Left lung (tissue), 10 donors: ENCODE data around the gene CES2. TPM values are rescaled to one million over a fixed set of nuclear protein-coding genes. Genes with fewer than 3 reads are reported as not detected.
A peak's percentile ranks its signal among the peaks of the same experiment; 100 is the strongest.
"Not testable (repeated sequence)": the region's sequence is repeated elsewhere in the genome, so short reads cannot be mapped to it uniquely, and the experiment has no call there.

Experiments used
- ATAC-seq: fragments of 200-7000 bp; cut with Tn5 transposase; one replicate; pipeline ENCODE4 v1.9.1; 2020; ENCODE audit warnings: moderate library complexity
- DNase-seq, 4 donors: peaks; one replicate each; pipeline ENCODE4 v3.0.0-alpha.2; 2013 to 2020
- H3K27ac ChIP-seq, 2 donors: fragments of 200-600 bp; sonication (generic) in 1 of 2; one replicate each; pipeline versions ENCODE4 v1.5.0 to v1.8.0; 2020 to 2021
- H3K27me3 ChIP-seq, 2 donors: fragments of 200-600 bp; sonication (generic) in 1 of 2; one replicate each; pipeline versions ENCODE4 v1.5.0 to v1.8.0; 2020 to 2021
- H3K36me3 ChIP-seq, 2 donors: fragments of 200-600 bp; sonication (generic) in 1 of 2; one replicate each; pipeline versions ENCODE4 v1.5.0 to v1.8.0; 2020 to 2021
- H3K4me1 ChIP-seq, 2 donors: fragments of 200-600 bp; one replicate each; pipeline ENCODE4 v1.8.0; 2021
- H3K4me3 ChIP-seq, 2 donors: fragments of 200-600 bp; sonication (generic) in 1 of 2; one replicate each; pipeline versions ENCODE4 v1.5.0 to v1.8.0; 2020 to 2021; ENCODE audit warnings: mild to moderate bottlenecking in 1 of 2
- H3K9me3 ChIP-seq, 2 donors: fragments of 200-600 bp; sonication (generic) in 1 of 2; one replicate each; pipeline versions ENCODE4 v1.5.0 to v1.8.0; 2020 to 2021
- CTCF ChIP-seq, 2 donors: fragments of 200-600 bp; sonication (generic) in 1 of 2; IDR thresholded peaks; one replicate each; pipeline versions ENCODE4 v1.5.0 to v1.8.0; 2021; ENCODE audit warnings: antibody characterized with exemption in 2 of 2
- intact Hi-C, 2 donors: fragments of 100-400 bp; cut with DNase I; formaldehyde crosslinking; loops; one replicate each; pipeline versions ENCODE4 v1.11.2 to v1.14.2; 2022
- polyA plus RNA-seq, 6 donors: library from polyadenylated mRNA; unstranded; fragments of 120-200 nt; gene quantifications; one replicate each; pipeline ENCODE4 v1.2.1, GENCODE V29; 2013; ENCODE audit not compliant: insufficient read length in 6 of 6
- total RNA-seq, 2 donors: library from RNA; stranded (reverse); fragmentation: NEBNext Ultra II Directional; extraction: Animal tissue kit (Norgen Biotek cat#: 25700); gene quantifications; one replicate each; pipeline ENCODE4 v1.2.1, GENCODE V29; 2021
- donor health status: DM: no; HTN: yes; CAD: no.
- donor health status: DM: no; HTN: no; CAD: no.

CES2 gene
- total and polyA plus RNA-seq, 8 donors = 31.7 to 41.8 (median 35.7) TPM

DNA sequence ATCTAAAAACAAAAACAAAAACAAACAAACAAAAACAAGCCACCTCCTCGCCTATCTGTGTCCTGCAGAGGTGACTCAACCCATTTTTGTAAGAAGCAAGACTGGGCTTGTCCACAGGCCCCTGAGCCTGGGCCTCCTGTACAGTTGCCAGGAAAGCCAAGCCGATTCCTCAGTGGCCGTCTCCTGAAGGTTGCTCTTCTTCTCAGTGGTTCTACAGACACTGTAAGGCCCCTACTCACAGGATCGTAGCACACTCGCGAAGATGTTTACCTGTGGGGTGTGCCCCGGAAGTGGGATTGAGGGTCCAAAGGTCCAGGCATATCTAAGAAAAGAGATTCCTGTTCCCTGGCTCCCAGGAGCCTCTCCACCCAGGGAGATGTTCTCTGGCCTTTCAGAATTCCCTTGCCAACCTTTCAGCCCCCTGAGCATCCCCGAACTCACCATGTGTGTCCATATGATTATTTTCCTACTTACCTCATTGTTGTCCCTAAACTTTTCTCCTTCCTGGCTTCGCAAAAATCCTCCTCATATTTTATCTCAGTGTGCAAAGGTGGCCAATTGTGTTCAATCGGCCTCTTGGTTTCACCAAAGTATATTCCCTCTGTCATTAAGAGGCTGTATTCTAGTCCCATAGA is 18.3 kb downstream of the CES2 start:
- ATAC-seq = no peak
- intact Hi-C loops = no loop called here
- DNase-seq = peak in 1 of 4 donors; percentile 17
- no peaks in the 10 kb centered on the region for H3K36me3 ChIP-seq
- no peak overlapping the region for H3K27ac ChIP-seq
- H3K4me3 ChIP-seq = no peak overlapping the region
- H3K27me3 ChIP-seq = peaks cover 8 to 41% of the 10 kb centered on the region in 2 donors
- no peak for TF ChIP-seq CTCF (IDR thresholded peaks at IDR 0.05)
- no peaks in the 10 kb centered on the region for H3K9me3 ChIP-seq
- H3K4me1 ChIP-seq = peaks cover 2 to 6% of the 10 kb centered on the region in 2 donors

GRCh38 chr16:66954097-66954659 is 18.9 kb downstream of the CES2 start:
- no peaks in the 10 kb centered on the region for H3K36me3 ChIP-seq
- peaks cover 2 to 35% of the 10 kb centered on the region in 2 donors for H3K27me3 ChIP-seq
- H3K9me3 ChIP-seq = no peaks in the 10 kb centered on the region
- intact Hi-C loops = no loop called here
- H3K4me1 ChIP-seq = peaks cover 0 to 4% of the 10 kb centered on the region in 2 donors
- no peak overlapping the region for H3K27ac ChIP-seq
- ATAC-seq = peak; percentile 97
- H3K4me3 ChIP-seq = no peak overlapping the region
- peak; percentile 61 to 79 (median 68) for DNase-seq
- TF ChIP-seq CTCF (IDR thresholded peaks at IDR 0.05) = peak; percentile 66 to 87

- H3K9me3 ChIP-seq, intact Hi-C loops, H3K4me3 ChIP-seq, H3K36me3 ChIP-seq, H3K27ac ChIP-seq, ATAC-seq: not testable (repeated sequence)
- Histone ChIP-seq H3K4me1 (peaks cover 0 to 13% of the 10 kb centered on the region in 2 donors), H3K27me3 (peaks cover 0 to 22% of the 10 kb centered on the region in 2 donors)
- DNase-seq = peak in 1 of 4 donors; percentile 8
These were observed 20.2 kb downstream of the CES2 start for GRCh38 chr16:66955363-66956153.

DNA sequence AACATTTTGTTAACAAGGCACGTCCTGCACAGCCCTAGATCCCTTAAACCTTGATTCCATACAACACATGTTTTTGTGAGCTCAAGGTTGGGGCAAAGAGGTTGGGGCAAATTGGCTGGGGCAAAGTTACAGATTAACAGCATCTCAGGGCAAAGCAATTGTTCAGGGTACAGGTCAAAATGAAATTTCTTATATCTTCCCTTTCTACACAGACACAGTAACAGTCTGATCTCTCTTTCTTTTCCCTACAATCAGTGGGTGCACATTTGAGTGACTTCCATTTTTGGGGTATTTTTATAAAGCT is 20.8 kb downstream of the CES2 start:
- H3K36me3 ChIP-seq, H3K27ac ChIP-seq, H3K9me3 ChIP-seq, intact Hi-C loops, DNase-seq, H3K4me3 ChIP-seq, ATAC-seq: not testable (repeated sequence)
- H3K4me1 ChIP-seq = peaks cover 0 to 17% of the 10 kb centered on the region in 2 donors
- H3K27me3 ChIP-seq = peaks cover 0 to 17% of the 10 kb centered on the region in 2 donors

GRCh38 chr16:66958857-66959703 is 23.8 kb downstream of the CES2 start:
- H3K4me1 ChIP-seq = peaks cover 0 to 31% of the 10 kb centered on the region in 2 donors
- H3K27ac ChIP-seq = no peak overlapping the region
- no peaks in the 10 kb centered on the region for H3K36me3 ChIP-seq
- H3K9me3 ChIP-seq = no peaks in the 10 kb centered on the region
- H3K4me3 ChIP-seq = no peak overlapping the region
- intact Hi-C loops = no loop called here
- ATAC-seq (no peak), DNase-seq (no peak)
- H3K27me3 ChIP-seq = no peaks in the 10 kb centered on the region
- TF ChIP-seq CTCF (IDR thresholded peaks at IDR 0.05) = no peak
